Kidney (tissue), 14 donors: ENCODE measurements around the gene TANGO2. TPM values are rescaled to one million over a fixed set of nuclear protein-coding genes. Genes with fewer than 3 reads are reported as not detected.

Source experiments
- DNase-seq, 5 donors: peaks; one replicate each; pipeline ENCODE4 v3.0.0-alpha.2; 2013 to 2020
- FAIRE-seq: peaks from 2 replicates; lab custom pipeline; 2012; peaks lifted over from hg19 to GRCh38; lab: Jason Lieb, UNC
- H3K27ac ChIP-seq, 2 donors: one replicate each; pipeline ENCODE4 v1.7.0; 2013; ENCODE audit warnings: low read depth in 2 of 2, low read length in 2 of 2, inconsistent platforms in 1 of 2
- H3K27me3 ChIP-seq: one replicate; pipeline ENCODE4 v1.7.1; 2013; ENCODE audit warnings: low read length, inconsistent platforms; ENCODE audit not compliant: control insufficient read depth, insufficient read depth
- H3K36me3 ChIP-seq, 3 donors: one replicate each; pipeline versions ENCODE4 v1.7.0 to v1.7.1; 2013; ENCODE audit warnings: low read length in 3 of 3, control low read depth in 1 of 3, inconsistent platforms in 1 of 3; ENCODE audit not compliant: insufficient read depth in 3 of 3, control insufficient read depth in 2 of 3
- H3K4me1 ChIP-seq, 3 donors: one replicate each; pipeline versions ENCODE4 v1.7.0 to v1.7.1; 2013; ENCODE audit warnings: low read length in 3 of 3, inconsistent platforms in 1 of 3, low read depth in 1 of 3; ENCODE audit not compliant: control insufficient read depth in 2 of 3, insufficient read depth in 2 of 3
- H3K4me3 ChIP-seq, 3 donors: one replicate each; pipeline versions ENCODE4 v1.7.0 to v1.8.1; 2013; ENCODE audit warnings: low read length in 3 of 3, control low read depth in 1 of 3, inconsistent platforms in 1 of 3
- H3K9ac ChIP-seq, 3 donors: one replicate each; pipeline versions ENCODE4 v1.7.0 to v1.7.1; 2013; ENCODE audit warnings: low read length in 3 of 3, control low read depth in 1 of 3, inconsistent platforms in 1 of 3
- H3K9me3 ChIP-seq, 3 donors: one replicate each; pipeline versions ENCODE4 v1.7.0 to v1.7.1; 2013; ENCODE audit warnings: low read length in 3 of 3, control low read depth in 1 of 3, inconsistent platforms in 1 of 3; ENCODE audit not compliant: control insufficient read depth in 2 of 3, insufficient read depth in 1 of 3
- intact Hi-C: fragments of 100-400 bp; cut with DNase I; formaldehyde crosslinking; loops from one replicate; pipeline ENCODE4 v1.11.1; 2022
- polyA plus RNA-seq: library from polyadenylated mRNA; stranded (reverse); fragments of 350-450 nt; fragmentation: Illumina TruSeq; extraction: RNeasy Lipid Tissue Mini Kit (QIAGEN cat#74804); gene quantifications from one replicate; pipeline ENCODE4 v1.2.3, GENCODE V29; 2014; ENCODE audit warnings: low read depth, low replicate concordance; ENCODE audit not compliant: insufficient read depth
- total RNA-seq: library from RNA; stranded (reverse); fragmentation: NEBNext Ultra II Directional; extraction: Animal tissue kit (Norgen Biotek cat#: 25700); gene quantifications from one replicate; pipeline ENCODE4 v1.2.1, GENCODE V29; 2021
- TF ChIP-seq, protein P1 (sequence below): IDR thresholded peaks from 3 replicates; pipeline ENCODE4 v1.5.1; 2012; ENCODE audit warnings: mild to moderate bottlenecking, moderate library complexity, borderline replicate concordance; ENCODE audit not compliant: insufficient read depth; ENCODE audit errors: extremely low read depth
- donor health status: control.
- donor health status: control.
- donor health status: control.
- donor health status: control.
- donor health status: control.
- donor health status: DM: yes; HTN: yes; CAD: no.
- donor health status: Normal renal cell carcinoma (clear cell type).

TANGO2 gene
- total and polyA plus RNA-seq, 2 donors from 2014 or later: 27.7 to 37.3 TPM

DNA sequence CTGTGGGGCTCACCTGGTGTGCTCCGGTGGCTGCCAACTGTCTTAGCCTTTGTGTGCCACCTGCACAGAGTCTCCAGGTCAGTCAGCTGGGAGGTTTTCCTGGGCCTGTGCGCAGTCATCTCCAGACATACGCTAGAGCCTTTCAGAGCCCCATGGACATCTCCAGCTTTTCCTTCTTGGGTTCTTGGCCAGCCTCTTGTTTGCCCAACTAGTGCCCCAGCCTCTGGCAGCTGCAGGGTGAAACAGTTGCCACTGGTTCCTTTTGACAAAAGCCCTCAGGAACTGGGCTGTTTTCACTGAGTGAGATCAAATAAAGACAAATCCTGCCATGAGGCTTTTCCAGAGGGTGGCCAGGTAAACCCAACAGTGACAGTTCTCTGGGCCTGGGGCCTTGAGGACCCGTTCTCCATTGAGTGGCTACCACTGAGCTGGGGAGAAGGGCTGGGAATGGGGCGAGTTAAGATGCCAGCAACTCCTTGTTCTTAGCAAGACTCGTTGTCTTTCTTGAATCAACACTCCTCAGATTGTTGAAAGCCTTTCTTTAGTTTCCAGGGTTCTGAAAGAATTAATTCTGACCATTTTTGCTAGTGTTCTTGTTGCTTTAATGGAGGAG lies 78.3 kb downstream of the TANGO2 start:
- peaks cover 0 to 1% (median 0%) of the 10 kb centered on the region in 3 donors for H3K4me1 ChIP-seq
- no peak overlapping the region for H3K4me3 ChIP-seq
- no peak for FAIRE-seq
- peaks cover 18 to 33% (median 27%) of the 10 kb centered on the region in 3 donors for H3K36me3 ChIP-seq
- DNase-seq: peak in 1 of 5 donors; percentile 48
- intact Hi-C loops: no loop called here
- H3K9me3 ChIP-seq: peaks cover 0 to 2% (median 0%) of the 10 kb centered on the region in 3 donors
- TF ChIP-seq, protein P1, sequence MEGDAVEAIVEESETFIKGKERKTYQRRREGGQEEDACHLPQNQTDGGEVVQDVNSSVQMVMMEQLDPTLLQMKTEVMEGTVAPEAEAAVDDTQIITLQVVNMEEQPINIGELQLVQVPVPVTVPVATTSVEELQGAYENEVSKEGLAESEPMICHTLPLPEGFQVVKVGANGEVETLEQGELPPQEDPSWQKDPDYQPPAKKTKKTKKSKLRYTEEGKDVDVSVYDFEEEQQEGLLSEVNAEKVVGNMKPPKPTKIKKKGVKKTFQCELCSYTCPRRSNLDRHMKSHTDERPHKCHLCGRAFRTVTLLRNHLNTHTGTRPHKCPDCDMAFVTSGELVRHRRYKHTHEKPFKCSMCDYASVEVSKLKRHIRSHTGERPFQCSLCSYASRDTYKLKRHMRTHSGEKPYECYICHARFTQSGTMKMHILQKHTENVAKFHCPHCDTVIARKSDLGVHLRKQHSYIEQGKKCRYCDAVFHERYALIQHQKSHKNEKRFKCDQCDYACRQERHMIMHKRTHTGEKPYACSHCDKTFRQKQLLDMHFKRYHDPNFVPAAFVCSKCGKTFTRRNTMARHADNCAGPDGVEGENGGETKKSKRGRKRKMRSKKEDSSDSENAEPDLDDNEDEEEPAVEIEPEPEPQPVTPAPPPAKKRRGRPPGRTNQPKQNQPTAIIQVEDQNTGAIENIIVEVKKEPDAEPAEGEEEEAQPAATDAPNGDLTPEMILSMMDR: no peak
- H3K9ac ChIP-seq: no peak overlapping the region
- H3K27me3 ChIP-seq: no peaks in the 10 kb centered on the region
- H3K27ac ChIP-seq: no peak overlapping the region

DNA sequence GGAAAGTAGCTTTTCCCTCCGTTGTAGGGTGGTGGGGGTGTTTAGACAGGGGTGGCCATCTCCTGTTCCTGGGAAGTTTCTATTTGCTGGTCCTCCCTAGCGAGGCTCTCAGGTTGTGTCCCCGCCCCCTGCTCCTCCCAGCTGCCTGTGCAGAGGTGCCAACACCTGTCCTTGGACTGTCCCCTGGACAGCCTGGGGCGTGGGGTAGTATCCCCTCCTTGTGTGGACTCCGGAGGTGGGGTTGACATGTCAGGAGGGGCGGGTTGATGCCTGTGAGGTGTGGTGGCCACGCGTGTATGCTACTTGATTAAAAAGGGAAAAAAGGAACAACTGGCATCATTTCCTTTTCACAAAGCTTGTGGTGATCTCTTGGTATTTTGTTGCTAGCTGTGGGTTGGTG lies 80.7 kb downstream of the TANGO2 start:
- FAIRE-seq (no peak), DNase-seq (peak in 1 of 5 donors; percentile 67)
- Histone ChIP-seq H3K27me3 (no peaks in the 10 kb centered on the region), H3K27ac (no peak overlapping the region), H3K9ac (no peak overlapping the region), H3K4me1 (peaks cover 0 to 7% (median 0%) of the 10 kb centered on the region in 3 donors), H3K4me3 (no peak overlapping the region), H3K36me3 (peaks cover 14 to 37% (median 36%) of the 10 kb centered on the region in 3 donors), H3K9me3 (peaks cover 0 to 2% (median 0%) of the 10 kb centered on the region in 3 donors)
- intact Hi-C loops: no loop called here
- TF ChIP-seq, protein P1: no peak

DNA sequence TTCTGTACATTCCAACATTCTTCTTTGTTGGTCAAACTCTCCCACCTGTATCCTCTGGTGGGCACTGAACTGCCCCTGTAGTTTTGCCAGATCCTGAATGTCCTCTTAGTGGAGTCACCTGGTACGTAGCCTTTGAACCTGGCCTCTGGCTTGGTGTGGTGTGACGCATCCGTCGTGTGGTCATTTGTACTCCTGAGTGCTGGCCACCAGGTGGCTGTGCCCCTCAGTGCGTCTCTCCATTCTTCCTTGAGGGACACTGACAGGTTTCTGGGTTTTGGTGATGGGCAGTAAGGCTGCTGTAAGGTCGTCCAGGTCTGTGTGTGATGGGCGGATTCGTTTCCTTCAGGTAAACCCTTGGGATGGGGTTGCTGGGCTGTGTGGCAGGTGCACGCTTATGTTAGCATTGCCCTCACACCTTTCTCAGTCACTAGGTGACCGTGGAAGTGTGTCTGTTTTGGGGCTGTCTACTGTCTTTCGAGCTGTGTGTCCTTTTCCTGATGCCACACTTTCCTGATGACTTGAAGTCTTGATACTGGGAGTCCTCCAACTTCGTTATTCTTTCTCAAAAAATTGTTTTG lies 81.4 kb downstream of the TANGO2 start:
- H3K27ac ChIP-seq: no peak overlapping the region
- intact Hi-C loops: no loop called here
- peaks cover 14 to 44% (median 38%) of the 10 kb centered on the region in 3 donors for H3K36me3 ChIP-seq
- DNase-seq (peak in 1 of 5 donors; percentile 28), FAIRE-seq (no peak)
- no peaks in the 10 kb centered on the region for H3K9me3 ChIP-seq
- no peak overlapping the region for H3K9ac ChIP-seq
- H3K4me3 ChIP-seq: no peak overlapping the region
- TF ChIP-seq, protein P1: no peak
- H3K27me3 ChIP-seq: no peaks in the 10 kb centered on the region
- peaks cover 0 to 7% (median 0%) of the 10 kb centered on the region in 3 donors for H3K4me1 ChIP-seq
